Stimulated activated naive CD8-positive, alpha-beta T cell treated with anti-CD3 and anti-CD28 coated beads, Interleukin-15, amount 100 ng/mL, for 72 hours (primary cell): ENCODE results near the gene KANSL1.

ENCODE experiments used
- ATAC-seq: fragments of 150-1000 bp; cut with Tn5 transposase; 2 replicates; pipeline ENCODE4 v1.10.0; 2021; ENCODE audit warnings: mild to moderate bottlenecking, moderate library complexity
- DNase-seq, 2 donors: peaks; one replicate each; pipeline ENCODE4 v3.0.0; 2021 to 2022
- H3K27ac Mint-ChIP-seq, 2 donors: one replicate each; pipeline ENCODE4 v1.8.0; 2022; ENCODE audit warnings: mild to moderate bottlenecking in 2 of 2, mixed read lengths in 2 of 2, moderate library complexity in 2 of 2
- H3K27me3 Mint-ChIP-seq: one replicate; pipeline ENCODE4 v1.8.0; 2022; ENCODE audit warnings: mixed read lengths
- H3K4me1 Mint-ChIP-seq: one replicate; pipeline ENCODE4 v1.8.0; 2022; ENCODE audit warnings: mild to moderate bottlenecking, mixed read lengths
- H3K4me3 Mint-ChIP-seq, 2 donors: one replicate each; pipeline ENCODE4 v1.8.0; 2022; ENCODE audit warnings: mild to moderate bottlenecking in 2 of 2, mixed read lengths in 2 of 2, moderate library complexity in 1 of 2
- H3K9me3 Mint-ChIP-seq, 2 donors: one replicate each; pipeline ENCODE4 v1.8.0; 2022; ENCODE audit warnings: mixed read lengths in 2 of 2

Gene KANSL1

GRCh38 chr17:46072998-46073397 lies 120.2 kb downstream of the KANSL1 start:
- Mint-ChIP-seq H3K4me1 (peaks cover 29% of the 10 kb centered on the region), H3K27me3 (no peaks in the 10 kb centered on the region), H3K27ac (no peak overlapping the region), H3K4me3 (no peak overlapping the region), H3K9me3 (no peaks in the 10 kb centered on the region)
- no peak for DNase-seq
- ATAC-seq: no peak

- no peak overlapping the region for H3K27ac Mint-ChIP-seq
- H3K4me3 Mint-ChIP-seq: no peak overlapping the region
- no peaks in the 10 kb centered on the region for H3K27me3 Mint-ChIP-seq
- H3K4me1 Mint-ChIP-seq: peaks cover 28% of the 10 kb centered on the region
- ATAC-seq (no peak), DNase-seq (no peak)
- H3K9me3 Mint-ChIP-seq: no peaks in the 10 kb centered on the region
These were observed 121.4 kb downstream of the KANSL1 start for GRCh38 chr17:46071796-46072195.

- Mint-ChIP-seq H3K9me3 (no peaks in the 10 kb centered on the region), H3K27ac (no peak overlapping the region), H3K4me3 (no peak overlapping the region), H3K27me3 (no peaks in the 10 kb centered on the region), H3K4me1 (peaks cover 11% of the 10 kb centered on the region)
- DNase-seq (no peak), ATAC-seq (no peak)
These were observed 128.8 kb downstream of the KANSL1 start for GRCh38 chr17:46064460-46064859.

GRCh38 chr17:46063241-46063640 lies 130.0 kb downstream of the KANSL1 start:
- DNase-seq: no peak

GRCh38 chr17:46061435-46061834 lies 131.8 kb downstream of the KANSL1 start:
- H3K27me3 Mint-ChIP-seq: no peaks in the 10 kb centered on the region
- H3K9me3 Mint-ChIP-seq: no peaks in the 10 kb centered on the region
- H3K4me3 Mint-ChIP-seq: no peak overlapping the region
- peaks cover 39% of the 10 kb centered on the region for H3K4me1 Mint-ChIP-seq
- ATAC-seq (no peak), DNase-seq (no peak)
- peak overlapping the region in 1 of 2 donors; percentile 19 for H3K27ac Mint-ChIP-seq

More at GRCh38 chr17:46063241-46063640, 130.0 kb downstream of the KANSL1 start:
- H3K9me3 Mint-ChIP-seq: no peaks in the 10 kb centered on the region
- no peaks in the 10 kb centered on the region for H3K27me3 Mint-ChIP-seq
- ATAC-seq: no peak
- H3K27ac Mint-ChIP-seq: no peak overlapping the region
- H3K4me3 Mint-ChIP-seq: no peak overlapping the region
- H3K4me1 Mint-ChIP-seq: peaks cover 21% of the 10 kb centered on the region

- ATAC-seq (no peak), DNase-seq (no peak)
- Mint-ChIP-seq H3K4me1 (peaks cover 41% of the 10 kb centered on the region), H3K4me3 (no peak overlapping the region), H3K9me3 (no peaks in the 10 kb centered on the region), H3K27ac (no peak overlapping the region), H3K27me3 (no peaks in the 10 kb centered on the region)
These were observed 132.8 kb downstream of the KANSL1 start for GRCh38 chr17:46060461-46060860.

- Mint-ChIP-seq H3K9me3 (no peaks in the 10 kb centered on the region), H3K27ac (peak overlapping the region in 1 of 2 donors; percentile 72), H3K4me1 (peaks cover 44% of the 10 kb centered on the region), H3K4me3 (no peak overlapping the region), H3K27me3 (no peaks in the 10 kb centered on the region)
- DNase-seq (no peak), ATAC-seq (no peak)
These were observed 133.7 kb downstream of the KANSL1 start for GRCh38 chr17:46059486-46059885.

- no peaks in the 10 kb centered on the region for H3K9me3 Mint-ChIP-seq
- H3K27ac Mint-ChIP-seq: no peak overlapping the region
- DNase-seq (no peak), ATAC-seq (no peak)
- no peaks in the 10 kb centered on the region for H3K27me3 Mint-ChIP-seq
- H3K4me1 Mint-ChIP-seq: peaks cover 55% of the 10 kb centered on the region
- H3K4me3 Mint-ChIP-seq: peak overlapping the region in 1 of 2 donors; percentile 17
These were observed 135.9 kb downstream of the KANSL1 start for GRCh38 chr17:46057366-46057765.

GRCh38 chr17:46056800-46057304 lies 136.4 kb downstream of the KANSL1 start:
- H3K9me3 Mint-ChIP-seq: no peaks in the 10 kb centered on the region
- no peaks in the 10 kb centered on the region for H3K27me3 Mint-ChIP-seq
- peak overlapping the region in 1 of 2 donors; percentile 82 for H3K27ac Mint-ChIP-seq
- DNase-seq (no peak), ATAC-seq (peak; percentile 46)
- H3K4me3 Mint-ChIP-seq: peak overlapping the region; percentile 17 to 53
- peaks cover 60% of the 10 kb centered on the region for H3K4me1 Mint-ChIP-seq

- H3K9me3 Mint-ChIP-seq: no peaks in the 10 kb centered on the region
- no peak overlapping the region for H3K4me3 Mint-ChIP-seq
- no peak for DNase-seq
These were observed 139.2 kb downstream of the KANSL1 start for GRCh38 chr17:46053911-46054534.

GRCh38 chr17:46049656-46050055 lies 143.6 kb downstream of the KANSL1 start:
- Mint-ChIP-seq H3K4me1 (peaks cover 59% of the 10 kb centered on the region), H3K4me3 (no peak overlapping the region), H3K27me3 (no peaks in the 10 kb centered on the region), H3K27ac (no peak overlapping the region), H3K9me3 (no peaks in the 10 kb centered on the region)
- DNase-seq: no peak
- ATAC-seq: no peak

More at GRCh38 chr17:46053911-46054534, 139.2 kb downstream of the KANSL1 start:
- Mint-ChIP-seq H3K27ac (no peak overlapping the region), H3K4me1 (peaks cover 64% of the 10 kb centered on the region), H3K27me3 (no peaks in the 10 kb centered on the region)
- ATAC-seq: no peak

GRCh38 chr17:46047856-46048255 lies 145.4 kb downstream of the KANSL1 start:
- peaks cover 61% of the 10 kb centered on the region for H3K4me1 Mint-ChIP-seq
- H3K27ac Mint-ChIP-seq: no peak overlapping the region
- no peaks in the 10 kb centered on the region for H3K27me3 Mint-ChIP-seq
- ATAC-seq: no peak
- H3K4me3 Mint-ChIP-seq: no peak overlapping the region
- H3K9me3 Mint-ChIP-seq: no peaks in the 10 kb centered on the region
- DNase-seq: no peak

- Mint-ChIP-seq H3K27ac (no peak overlapping the region), H3K4me1 (peaks cover 59% of the 10 kb centered on the region), H3K4me3 (no peak overlapping the region), H3K9me3 (no peaks in the 10 kb centered on the region), H3K27me3 (no peaks in the 10 kb centered on the region)
- DNase-seq: no peak
- no peak for ATAC-seq
These were observed 145.8 kb downstream of the KANSL1 start for GRCh38 chr17:46047398-46047797.

GRCh38 chr17:46046957-46047356 lies 146.3 kb downstream of the KANSL1 start:
- DNase-seq (no peak), ATAC-seq (no peak)
- H3K4me3 Mint-ChIP-seq: no peak overlapping the region
- no peaks in the 10 kb centered on the region for H3K27me3 Mint-ChIP-seq
- no peak overlapping the region for H3K27ac Mint-ChIP-seq
- H3K9me3 Mint-ChIP-seq: no peaks in the 10 kb centered on the region
- peaks cover 55% of the 10 kb centered on the region for H3K4me1 Mint-ChIP-seq

GRCh38 chr17:46045639-46046038 lies 147.6 kb downstream of the KANSL1 start:
- no peak overlapping the region for H3K4me3 Mint-ChIP-seq
- DNase-seq (no peak), ATAC-seq (peak; percentile 91)
- no peaks in the 10 kb centered on the region for H3K9me3 Mint-ChIP-seq
- no peak overlapping the region for H3K27ac Mint-ChIP-seq
- no peaks in the 10 kb centered on the region for H3K27me3 Mint-ChIP-seq
- H3K4me1 Mint-ChIP-seq: peaks cover 42% of the 10 kb centered on the region

- Mint-ChIP-seq H3K9me3 (no peaks in the 10 kb centered on the region), H3K4me3 (no peak overlapping the region), H3K4me1 (peaks cover 36% of the 10 kb centered on the region), H3K27me3 (no peaks in the 10 kb centered on the region), H3K27ac (no peak overlapping the region)
- no peak for ATAC-seq
- DNase-seq: no peak
These were observed 148.2 kb downstream of the KANSL1 start for GRCh38 chr17:46044989-46045388.
